NCI-H146 (cell line): ENCODE data around the gene IL4I1.
A peak's percentile ranks its signal among the peaks of the same experiment; 100 is the strongest.
"Not testable (repeated sequence)": the region's sequence is repeated elsewhere in the genome, so short reads cannot be mapped to it uniquely, and the experiment has no call there.

Source experiments
- DNase-seq: peaks from one replicate; lab custom pipeline; 2025; lab: John Stamatoyannopoulos, UW

Gene IL4I1

DNA sequence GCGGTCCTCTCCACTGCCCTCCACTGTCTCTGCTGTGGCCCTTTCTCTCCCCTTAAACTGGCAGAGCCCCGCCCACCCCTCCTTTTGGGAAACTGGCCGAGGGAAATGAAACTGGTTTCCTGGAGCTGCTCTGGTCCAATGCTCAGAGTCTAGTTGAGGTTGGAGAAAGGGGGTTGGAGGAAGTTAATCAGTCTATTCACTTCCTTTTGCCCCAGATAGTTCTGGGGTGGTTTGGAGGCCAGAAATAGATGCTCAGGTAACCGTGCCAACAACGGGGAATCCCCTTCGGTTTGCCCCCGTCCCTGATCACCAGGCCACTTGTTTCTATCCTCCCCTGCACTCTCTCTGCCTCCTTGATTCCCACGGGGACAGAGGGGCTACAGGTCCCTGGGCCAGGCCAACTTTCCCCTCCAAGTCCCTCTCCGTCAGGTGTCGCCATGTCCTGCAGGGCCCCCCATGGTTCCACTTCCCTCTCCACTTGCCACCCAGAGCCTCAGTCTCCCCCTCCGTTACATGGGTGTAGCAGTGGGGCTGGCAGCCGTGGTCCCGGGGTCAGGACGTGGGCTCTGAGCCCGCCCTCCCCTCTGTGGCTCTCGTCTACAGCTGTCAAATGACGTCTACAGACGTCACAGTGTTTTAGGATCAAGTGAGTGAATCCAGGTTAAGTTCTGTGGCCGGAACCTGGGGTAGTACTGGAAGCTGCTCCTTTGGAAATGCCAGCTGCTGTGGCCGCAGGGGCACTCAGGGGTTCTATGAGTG is at the start of gene IL4I1:
TSS of gene IL4I1 (minus strand) at position 25 of the 759 bp plus-strand sequence. CDS start 727 bp downstream, outside the sequence.
- no peak for DNase-seq

GRCh38 chr19:49946415-49946814 is 49.7 kb upstream of the IL4I1 start:
- DNase-seq, result peak; percentile 39

GRCh38 chr19:49944567-49944966 is 47.9 kb upstream of the IL4I1 start:
- not testable (repeated sequence) for DNase-seq

- DNase-seq, result no peak
Observed at GRCh38 chr19:49940482-49940791, 43.8 kb upstream of the IL4I1 start.

DNA sequence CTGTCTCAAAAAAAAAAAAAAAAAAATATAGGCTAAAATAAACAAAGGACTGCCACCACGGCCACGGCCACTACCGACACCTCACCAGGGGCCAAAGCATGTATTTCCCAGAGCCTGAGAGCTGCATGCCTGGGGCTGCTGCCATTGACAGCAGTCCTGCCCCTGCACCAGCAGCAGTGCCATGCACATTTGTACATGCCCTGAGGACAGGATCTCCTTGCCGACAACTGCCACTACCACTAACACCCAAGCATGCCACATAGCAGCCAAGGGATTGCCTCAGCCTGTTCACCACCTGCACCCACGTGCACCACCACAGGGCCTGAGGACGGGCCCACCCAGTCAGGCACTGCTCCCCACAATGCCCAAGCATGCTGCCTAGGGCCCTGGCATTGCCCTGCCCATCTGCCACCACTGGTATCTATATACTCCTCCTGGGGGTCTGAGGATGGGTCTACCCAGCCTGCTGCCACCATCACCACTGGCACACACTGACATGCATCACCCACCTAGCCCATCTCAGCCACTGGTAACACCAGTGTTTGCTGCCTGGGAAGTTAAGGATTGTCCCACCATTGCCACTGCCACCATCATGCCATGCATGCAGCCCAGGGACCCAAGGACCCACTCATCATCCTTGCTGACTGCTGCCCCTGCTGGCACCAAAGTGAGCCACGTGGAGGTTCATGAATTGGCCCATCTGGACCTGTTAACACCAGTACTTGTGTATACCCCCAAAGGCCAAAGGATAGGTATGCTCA is 43.2 kb upstream of the IL4I1 start:
- no peak for DNase-seq

DNA sequence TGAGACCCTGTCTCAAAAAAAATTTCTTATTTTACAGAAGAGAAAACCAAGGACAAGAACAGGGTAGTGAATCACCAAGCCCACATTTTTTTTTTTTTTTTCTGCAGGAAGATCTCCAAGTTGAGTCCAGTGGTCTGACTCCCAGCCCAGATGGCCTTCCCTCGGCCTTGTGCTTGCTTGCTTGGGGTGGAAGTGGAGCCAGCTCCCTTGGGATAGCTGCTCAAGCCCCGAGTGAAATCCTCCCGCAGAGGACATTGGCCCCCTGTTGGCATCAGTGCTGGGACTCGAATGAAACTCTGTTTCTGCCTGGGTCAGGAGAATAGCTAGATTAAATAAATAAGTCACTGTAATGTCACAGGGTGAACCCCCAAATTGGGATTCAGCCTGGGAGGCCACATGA is 42.0 kb upstream of the IL4I1 start:
- no peak for DNase-seq

- DNase-seq, result peak; percentile 80
Observed at GRCh38 chr19:49937750-49938381, 41.2 kb upstream of the IL4I1 start.

GRCh38 chr19:49936549-49936948 is 39.9 kb upstream of the IL4I1 start:
- no peak for DNase-seq

- DNase-seq, result no peak
Observed at GRCh38 chr19:49933643-49934042, 37.0 kb upstream of the IL4I1 start.

DNA sequence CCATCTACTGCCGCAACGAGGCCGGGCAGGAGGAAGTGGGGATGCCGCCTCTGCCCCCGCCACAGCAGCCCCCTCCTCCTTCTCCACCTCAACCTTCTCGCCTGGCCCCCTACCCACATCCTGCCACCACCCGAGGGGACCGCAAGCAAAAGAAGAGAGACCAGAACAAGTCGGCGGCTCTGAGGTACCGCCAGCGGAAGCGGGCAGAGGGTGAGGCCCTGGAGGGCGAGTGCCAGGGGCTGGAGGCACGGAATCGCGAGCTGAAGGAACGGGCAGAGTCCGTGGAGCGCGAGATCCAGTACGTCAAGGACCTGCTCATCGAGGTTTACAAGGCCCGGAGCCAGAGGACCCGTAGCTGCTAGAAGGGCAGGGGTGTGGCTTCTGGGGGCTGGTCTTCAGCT is 36.0 kb upstream of the IL4I1 start:
- no peak for DNase-seq

DNA sequence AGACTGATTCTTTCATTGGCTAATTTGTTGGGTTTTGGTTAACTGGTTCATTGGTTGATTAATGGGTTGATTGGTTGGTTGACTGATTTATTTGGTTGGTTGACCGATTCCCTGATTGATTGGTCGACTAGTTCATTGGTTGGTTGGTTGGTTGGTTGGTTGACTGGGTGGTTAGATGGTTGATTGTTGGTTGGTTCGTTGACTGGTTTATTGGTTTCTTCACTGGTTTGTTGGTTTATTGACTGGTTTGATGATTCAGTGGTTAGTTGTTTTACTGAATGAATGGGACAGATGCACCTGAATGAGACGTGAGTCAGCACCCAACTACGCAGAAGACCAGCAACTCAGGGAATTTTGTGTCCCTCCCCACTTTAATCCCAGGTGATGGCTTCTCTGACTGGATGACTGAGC is 35.4 kb upstream of the IL4I1 start:
- no peak for DNase-seq

GRCh38 chr19:49931293-49932040 is 34.8 kb upstream of the IL4I1 start:
- DNase-seq, result no peak

DNA sequence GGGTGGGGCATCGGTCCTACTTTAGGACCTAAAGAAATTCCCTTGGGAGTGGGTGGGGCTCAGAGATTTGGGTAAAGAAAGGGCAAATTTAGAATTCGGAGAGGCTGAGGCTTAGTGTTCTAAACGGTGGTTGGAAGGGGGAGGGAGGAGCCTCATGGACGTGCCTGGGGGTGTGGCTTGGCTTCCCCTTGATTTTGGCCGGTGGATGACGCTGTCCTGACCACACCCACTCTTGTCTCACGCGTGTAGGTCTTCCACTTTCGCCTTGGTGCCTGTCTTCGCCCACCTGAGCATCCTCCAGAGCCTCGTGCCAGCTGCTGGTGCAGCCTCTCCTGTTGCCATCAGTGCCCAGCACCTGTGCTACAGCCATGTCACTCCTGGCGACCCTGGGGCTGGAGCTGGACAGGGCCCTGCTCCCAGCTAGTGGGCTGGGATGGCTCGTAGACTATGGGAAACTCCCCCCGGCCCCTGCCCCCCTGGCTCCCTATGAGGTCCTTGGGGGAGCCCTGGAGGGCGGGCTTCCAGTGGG is 33.9 kb upstream of the IL4I1 start:
- no peak for DNase-seq

- peak; percentile 99 for DNase-seq
Observed at GRCh38 chr19:49929611-49930482, 33.2 kb upstream of the IL4I1 start.

DNA sequence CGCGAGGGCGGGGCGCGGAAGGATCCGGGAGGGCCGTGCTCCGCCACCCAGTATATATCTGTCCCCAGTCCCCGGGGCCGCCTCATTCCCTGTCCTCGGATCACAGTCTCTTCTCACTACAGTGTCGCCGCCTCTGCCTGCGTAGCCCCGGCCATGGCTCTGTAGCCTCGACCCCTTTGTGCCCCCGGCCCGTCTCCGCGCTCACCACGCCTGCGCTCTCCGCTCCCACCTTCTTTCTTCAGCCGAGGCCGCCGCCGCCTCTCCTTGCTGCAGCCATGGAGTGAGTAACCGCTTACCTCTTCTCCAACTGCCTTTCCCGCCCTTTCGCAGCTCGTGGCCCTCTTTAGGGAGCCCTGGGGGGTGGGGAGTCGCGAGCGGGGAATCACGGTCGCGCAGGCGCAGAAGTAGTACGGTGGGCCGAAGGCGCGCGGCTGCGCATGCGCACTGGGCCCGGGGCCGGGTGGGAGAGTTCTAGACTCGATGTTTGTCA is 32.5 kb upstream of the IL4I1 start, which contains the start of the genes ATF5 and NUP62:
TSS of gene ATF5 (plus strand) at position 85 of the 490 bp plus-strand sequence. CDS start 1,646 bp downstream, outside the sequence.
TSS of gene NUP62 (minus strand) at position 384 of the 490 bp plus-strand sequence. CDS start 19,697 bp downstream, outside the sequence.
- DNase-seq, result peak; percentile 97

GRCh38 chr19:49927526-49928264 is 31.0 kb upstream of the IL4I1 start:
- no peak for DNase-seq

DNA sequence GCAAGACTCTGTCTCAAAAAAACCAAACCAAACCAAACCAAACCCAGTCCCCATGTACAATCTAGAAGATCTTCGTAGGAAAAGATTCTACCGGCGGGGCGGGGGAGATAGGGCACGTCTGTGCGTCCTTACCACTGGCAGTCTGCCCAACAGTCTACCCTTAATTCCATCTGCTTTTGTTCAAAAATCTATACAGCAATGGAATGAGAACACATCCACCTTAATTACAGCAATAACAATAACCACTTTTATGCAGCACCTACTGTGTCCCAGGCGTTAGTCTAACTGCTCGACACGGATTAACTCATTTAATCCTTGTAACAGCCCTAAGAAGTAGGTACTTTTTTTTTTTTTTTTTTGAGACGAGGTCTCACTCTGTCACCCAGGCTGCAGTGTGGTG is 29.8 kb upstream of the IL4I1 start:
- no peak for DNase-seq

DNA sequence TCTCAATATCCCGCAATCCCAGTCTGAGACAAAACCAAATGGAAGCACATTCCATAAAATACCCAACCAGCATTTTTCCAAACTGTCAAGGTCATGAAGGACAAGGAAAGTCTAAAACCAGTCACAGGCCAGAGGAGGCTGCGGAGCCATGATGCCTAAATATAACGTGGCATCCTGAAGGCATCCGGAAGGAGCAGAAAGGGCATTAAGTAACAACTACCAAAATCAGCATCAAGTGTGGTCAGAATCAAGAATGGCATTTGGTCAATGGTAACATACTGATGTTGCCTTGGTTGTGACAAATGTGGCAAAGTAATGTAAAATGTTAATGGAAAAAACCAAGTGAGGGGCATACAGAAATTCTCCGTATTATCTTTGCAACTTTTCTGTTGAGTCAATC is 28.8 kb upstream of the IL4I1 start:
- DNase-seq, result no peak

DNA sequence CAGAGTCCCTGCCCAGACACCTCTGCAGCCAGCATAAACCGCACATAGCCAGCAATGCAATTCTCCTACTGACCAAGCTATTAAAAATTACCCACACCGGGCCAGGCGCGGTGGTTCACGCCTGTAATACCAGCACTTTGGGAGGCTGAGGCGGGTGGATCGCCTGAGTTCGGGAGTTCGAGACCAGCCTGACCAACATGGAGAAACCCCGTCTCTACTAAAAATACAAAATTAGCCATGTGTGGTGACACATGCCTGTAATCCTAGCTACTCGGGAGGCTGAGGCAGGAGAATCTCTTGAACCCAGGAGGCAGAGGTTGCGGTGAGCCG is 28.2 kb upstream of the IL4I1 start:
- not testable (repeated sequence) for DNase-seq
